HepG2 (cell line): ENCODE results near the gene GFER. TPM values are rescaled to one million over a fixed set of nuclear protein-coding genes. Genes with fewer than 3 reads are reported as not detected.
A peak's percentile ranks its signal among the peaks of the same experiment; 100 is the strongest.

ENCODE experiments used
- ATF4 ChIP-seq, 2 experiments: fragments of 450-650 bp in 1 of 2; sonication (generic) in 1 of 2; formaldehyde crosslinking; IDR thresholded peaks; 2 replicates each; pipeline versions ENCODE4 v1.5.0 to v1.8.0; 2020 to 2022; ENCODE audit warnings: mild to moderate bottlenecking in 1 of 2, missing genetic modification reagents in 1 of 2
- CSRNP2 ChIP-seq: sonication (generic); formaldehyde crosslinking; conservative IDR thresholded peaks from 2 replicates; pipeline ENCODE4 v1.8.0; 2022; ENCODE audit warnings: low read depth, missing genetic modification reagents
- JUN ChIP-seq: sonication (generic); formaldehyde crosslinking; IDR thresholded peaks from 2 replicates; pipeline ENCODE4 v1.4.0; 2020; ENCODE audit warnings: mild to moderate bottlenecking, missing genetic modification reagents
- MAF1 ChIP-seq: sonication (generic); formaldehyde crosslinking; IDR thresholded peaks from 2 replicates; pipeline ENCODE4 v1.5.0; 2020; ENCODE audit warnings: missing genetic modification reagents, borderline replicate concordance
- MIER2 ChIP-seq: IDR thresholded peaks from 2 replicates; pipeline ENCODE4 v1.6.1; 2016; ENCODE audit warnings: missing biosample characterization, missing genetic modification reagents
- SAP130 ChIP-seq: IDR thresholded peaks from 2 replicates; pipeline ENCODE4 v1.6.1; 2016; ENCODE audit warnings: low read depth
- SCMH1 ChIP-seq: sonication (generic); formaldehyde crosslinking; IDR thresholded peaks from 2 replicates; pipeline ENCODE4 v1.9.0; 2021; ENCODE audit warnings: missing genetic modification reagents, mild to moderate bottlenecking, borderline replicate concordance
- SKI ChIP-seq: fragments of 450-650 bp; IDR thresholded peaks from one replicate; pipeline ENCODE4 v1.6.1; 2018; ENCODE audit warnings: mild to moderate bottlenecking; ENCODE audit not compliant: partially characterized antibody
- SRSF9 ChIP-seq: fragments of 200-400 bp; formaldehyde crosslinking; IDR thresholded peaks from 2 replicates; pipeline ENCODE4 v1.6.1; 2018; ENCODE audit warnings: borderline replicate concordance, mild to moderate bottlenecking, low read depth, low read length; ENCODE audit not compliant: insufficient read depth, poor library complexity, severe bottlenecking
- TMF1 ChIP-seq: sonication (generic); formaldehyde crosslinking; IDR thresholded peaks from 2 replicates; pipeline ENCODE4 v1.8.1; 2022; ENCODE audit warnings: low read depth, missing genetic modification reagents
- ZBTB2 ChIP-seq: sonication (generic); formaldehyde crosslinking; IDR thresholded peaks from 2 replicates; pipeline ENCODE4 v1.8.0; 2022; ENCODE audit warnings: low read depth, missing genetic modification reagents
- ZGPAT ChIP-seq: IDR thresholded peaks from 2 replicates; pipeline ENCODE4 v1.6.1; 2016; ENCODE audit warnings: mild to moderate bottlenecking
- ZKSCAN1 ChIP-seq: fragments of 150-350 bp; IDR thresholded peaks from 2 replicates; pipeline ENCODE4 v1.6.1; 2014; ENCODE audit warnings: low read length
- ZMAT3 ChIP-seq: sonication (generic); formaldehyde crosslinking; conservative IDR thresholded peaks from 2 replicates; pipeline ENCODE4 v1.7.0; 2021; ENCODE audit warnings: missing genetic modification reagents
- ZMAT5 ChIP-seq: sonication (generic); formaldehyde crosslinking; IDR thresholded peaks from 2 replicates; pipeline ENCODE4 v1.5.0; 2020; ENCODE audit warnings: mild to moderate bottlenecking, low read depth, missing genetic modification reagents, borderline replicate concordance
- ZNF260 ChIP-seq: sonication (generic); formaldehyde crosslinking; IDR thresholded peaks from 2 replicates; pipeline ENCODE4 v1.4.0; 2020; ENCODE audit warnings: missing genetic modification reagents, low read depth, mild to moderate bottlenecking, borderline replicate concordance
- ZNF549 ChIP-seq: sonication (generic); formaldehyde crosslinking; IDR thresholded peaks from 2 replicates; pipeline ENCODE4 v1.5.0; 2020; ENCODE audit warnings: missing genetic modification reagents
- polyA plus RNA-seq, 8 experiments: library from polyadenylated mRNA; depleted of rRNA in 3 of 8; stranded (reverse) in 7 of 8; unstranded in 1 of 8; fragments of >200 nt; fragmentation: Illumina TruSeq in 4 of 8; extraction: Trizol in 4 of 8; gene quantifications; 2 replicates each; pipeline versions ENCODE4 v1.2.1 to v1.2.3, GENCODE V29; 2011 to 2016; ENCODE audit warnings: low read depth in 4 of 8, missing spikeins in 1 of 8, mixed read lengths in 1 of 8; ENCODE audit not compliant: insufficient read depth in 1 of 8
- total RNA-seq, 5 experiments: library from RNA; depleted of rRNA; stranded (reverse); fragments of >200 nt; fragmentation: Illumina TruSeq; extraction: Trizol; gene quantifications; 2 replicates each; pipeline ENCODE4 v1.2.3, GENCODE V29; 2016; ENCODE audit warnings: low read depth in 1 of 5
- TF ChIP-seq, protein P1 (sequence below): sonication (generic); formaldehyde crosslinking; IDR thresholded peaks from 2 replicates; pipeline ENCODE4 v1.4.0; 2020; ENCODE audit warnings: missing genetic modification reagents
- TF ChIP-seq, protein P2 (sequence below): fragments of 450-650 bp; IDR thresholded peaks from 2 replicates; pipeline ENCODE4 v1.6.1; 2016

Gene GFER
- total and polyA plus RNA-seq, 2 of the 13 experiments (the other 11 are each of a cell fraction or from before 2014, with no cell fraction given) = 28.6 to 71.7 TPM

GRCh38 chr16:2027024-2028010 is 43.3 kb downstream of the GFER start (continued):
- TF ChIP-seq ZBTB2 (CRISPR knock-in tag) (no peak), MIER2 (no peak), JUN (no peak), ATF4 (CRISPR knock-in tag; IDR thresholded peaks at IDR 0.05) (no peak), SAP130 (peak; percentile 87), ZNF549 (no peak), ZMAT3 (CRISPR knock-in tag) (0 out of 2 replicates have a peak, but pooled peaks have one; percentile 6), ZMAT5 (CRISPR knock-in tag) (no peak), SRSF9 (no peak), ZNF260 (CRISPR knock-in tag) (no peak), TMF1 (no peak), CSRNP2 (no peak), SKI (peak; percentile 44), MAF1 (CRISPR knock-in tag) (no peak), ZGPAT (CRISPR knock-in tag) (no peak), ZKSCAN1 (no peak), SCMH1 (CRISPR knock-in tag) (no peak)
- TF ChIP-seq, protein P1, sequence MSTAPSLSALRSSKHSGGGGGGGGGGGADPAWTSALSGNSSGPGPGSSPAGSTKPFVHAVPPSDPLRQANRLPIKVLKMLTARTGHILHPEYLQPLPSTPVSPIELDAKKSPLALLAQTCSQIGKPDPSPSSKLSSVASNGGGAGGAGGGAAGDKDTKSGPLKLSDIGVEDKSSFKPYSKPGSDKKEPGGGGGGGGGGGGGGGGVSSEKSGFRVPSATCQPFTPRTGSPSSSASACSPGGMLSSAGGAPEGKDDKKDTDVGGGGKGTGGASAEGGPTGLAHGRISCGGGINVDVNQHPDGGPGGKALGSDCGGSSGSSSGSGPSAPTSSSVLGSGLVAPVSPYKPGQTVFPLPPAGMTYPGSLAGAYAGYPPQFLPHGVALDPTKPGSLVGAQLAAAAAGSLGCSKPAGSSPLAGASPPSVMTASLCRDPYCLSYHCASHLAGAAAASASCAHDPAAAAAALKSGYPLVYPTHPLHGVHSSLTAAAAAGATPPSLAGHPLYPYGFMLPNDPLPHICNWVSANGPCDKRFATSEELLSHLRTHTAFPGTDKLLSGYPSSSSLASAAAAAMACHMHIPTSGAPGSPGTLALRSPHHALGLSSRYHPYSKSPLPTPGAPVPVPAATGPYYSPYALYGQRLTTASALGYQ (CRISPR knock-in tag) = no peak
- TF ChIP-seq, protein P2, sequence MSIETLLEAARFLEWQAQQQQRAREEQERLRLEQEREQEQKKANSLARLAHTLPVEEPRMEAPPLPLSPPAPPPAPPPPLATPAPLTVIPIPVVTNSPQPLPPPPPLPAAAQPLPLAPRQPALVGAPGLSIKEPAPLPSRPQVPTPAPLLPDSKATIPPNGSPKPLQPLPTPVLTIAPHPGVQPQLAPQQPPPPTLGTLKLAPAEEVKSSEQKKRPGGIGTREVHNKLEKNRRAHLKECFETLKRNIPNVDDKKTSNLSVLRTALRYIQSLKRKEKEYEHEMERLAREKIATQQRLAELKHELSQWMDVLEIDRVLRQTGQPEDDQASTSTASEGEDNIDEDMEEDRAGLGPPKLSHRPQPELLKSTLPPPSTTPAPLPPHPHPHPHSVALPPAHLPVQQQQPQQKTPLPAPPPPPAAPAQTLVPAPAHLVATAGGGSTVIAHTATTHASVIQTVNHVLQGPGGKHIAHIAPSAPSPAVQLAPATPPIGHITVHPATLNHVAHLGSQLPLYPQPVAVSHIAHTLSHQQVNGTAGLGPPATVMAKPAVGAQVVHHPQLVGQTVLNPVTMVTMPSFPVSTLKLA = peak; percentile 72
